HK-2 (cell line): ENCODE results near the gene SH3BP5L.

Experiments
- DNase-seq: peaks from one replicate; pipeline ENCODE4 v3.0.0-alpha.2; 2018; ENCODE audit not compliant: unreplicated experiment

Gene SH3BP5L

DNA sequence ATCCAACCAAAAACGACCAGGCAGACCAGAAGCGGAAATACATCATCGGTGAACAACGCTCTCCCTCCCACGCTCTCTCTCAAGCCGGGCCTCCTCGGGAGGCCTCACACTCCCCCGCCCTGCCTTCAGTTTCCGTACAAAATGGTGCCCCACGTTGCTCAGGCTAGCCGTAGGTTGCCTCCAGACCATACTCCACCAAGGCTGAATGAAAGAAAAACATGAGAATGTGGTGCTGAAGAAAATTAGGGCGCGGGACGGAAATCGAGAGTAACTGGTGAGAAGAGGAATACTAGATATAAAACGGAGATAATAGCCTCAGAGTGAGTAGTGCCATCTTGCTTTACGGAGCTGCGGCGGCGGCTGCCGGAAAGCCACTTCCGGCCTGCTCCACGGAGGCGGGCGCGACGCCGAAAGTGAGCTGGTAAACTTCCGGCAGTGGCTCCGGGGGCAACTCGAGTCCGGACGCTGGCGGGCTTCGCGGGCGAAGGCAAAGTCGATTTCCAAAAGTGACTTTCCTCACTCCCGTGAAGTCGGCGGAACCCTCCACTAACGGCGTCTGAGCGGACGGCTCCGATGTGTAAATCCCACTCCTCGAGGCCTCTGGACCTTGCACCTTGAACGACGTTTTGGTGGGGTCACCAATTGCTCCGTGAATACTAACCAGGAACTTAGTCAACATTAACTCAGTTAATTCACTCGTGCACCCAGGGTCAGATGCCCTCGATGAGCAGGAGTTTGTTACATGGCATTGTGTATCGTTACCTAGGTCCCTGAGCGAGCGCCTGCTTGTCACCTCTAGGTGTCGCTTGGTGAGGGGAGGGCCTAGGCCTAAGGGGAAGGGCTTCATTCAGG is at the start of gene SH3BP5L:
SH3BP5L (minus strand) TSS at position 7 of the 852 bp plus-strand sequence. CDS start 980 bp downstream, outside the sequence.
- DNase-seq: peak; percentile 93

DNA sequence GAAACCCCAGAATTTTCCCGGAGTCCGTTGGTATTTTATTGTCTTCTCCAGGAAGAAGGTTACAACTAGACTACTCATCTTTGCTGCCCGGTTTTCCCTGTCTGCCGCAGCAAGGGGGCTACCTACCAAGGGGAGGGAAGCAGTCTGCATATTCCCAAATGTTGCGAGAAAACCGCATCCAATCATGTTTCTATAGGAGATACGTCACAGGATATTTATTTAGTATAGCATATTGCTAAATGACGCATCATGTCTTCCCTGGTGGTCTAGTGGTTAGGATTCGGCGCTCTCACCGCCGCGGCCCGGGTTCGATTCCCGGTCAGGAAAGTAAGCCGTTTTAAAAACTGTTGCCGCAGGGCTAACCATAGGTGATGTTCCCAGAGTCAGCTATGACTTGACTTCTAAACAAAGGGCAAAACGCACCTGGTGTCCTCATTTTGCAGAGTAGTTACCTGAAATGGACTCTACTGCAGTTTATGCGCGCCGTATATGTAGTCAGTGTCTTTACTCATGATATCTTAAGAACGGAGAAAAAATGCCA is 48.3 kb upstream of the SH3BP5L start:
- peak; percentile 95 for DNase-seq

DNA sequence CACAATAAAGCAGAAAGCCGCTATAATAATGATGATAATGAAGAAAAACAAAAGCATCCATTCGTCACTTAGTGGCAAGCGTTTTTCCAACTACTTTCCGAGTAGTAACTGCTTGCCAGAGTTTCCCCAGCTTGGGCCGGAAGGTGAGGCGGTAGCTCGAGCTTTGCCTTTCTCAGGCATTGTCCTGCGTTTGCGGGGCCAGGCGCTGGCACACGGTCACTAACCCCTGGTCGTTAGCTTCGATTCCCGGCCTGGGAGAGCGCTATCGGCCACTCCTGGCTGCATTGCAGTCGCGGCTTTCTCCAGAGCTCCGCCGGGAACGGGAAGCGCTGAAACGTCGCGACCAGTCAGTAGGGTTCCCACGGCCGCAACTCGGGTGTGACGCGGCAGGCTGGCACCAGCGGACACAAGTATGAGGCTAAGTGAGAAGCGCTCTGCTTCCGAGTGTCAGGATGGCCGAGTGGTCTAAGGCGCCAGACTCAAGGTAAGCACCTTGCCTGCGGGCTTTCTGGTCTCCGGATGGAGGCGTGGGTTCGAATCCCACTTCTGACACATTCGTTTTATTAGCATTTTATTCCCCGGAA is 47.8 kb upstream of the SH3BP5L start:
- peak; percentile 100 for DNase-seq

DNA sequence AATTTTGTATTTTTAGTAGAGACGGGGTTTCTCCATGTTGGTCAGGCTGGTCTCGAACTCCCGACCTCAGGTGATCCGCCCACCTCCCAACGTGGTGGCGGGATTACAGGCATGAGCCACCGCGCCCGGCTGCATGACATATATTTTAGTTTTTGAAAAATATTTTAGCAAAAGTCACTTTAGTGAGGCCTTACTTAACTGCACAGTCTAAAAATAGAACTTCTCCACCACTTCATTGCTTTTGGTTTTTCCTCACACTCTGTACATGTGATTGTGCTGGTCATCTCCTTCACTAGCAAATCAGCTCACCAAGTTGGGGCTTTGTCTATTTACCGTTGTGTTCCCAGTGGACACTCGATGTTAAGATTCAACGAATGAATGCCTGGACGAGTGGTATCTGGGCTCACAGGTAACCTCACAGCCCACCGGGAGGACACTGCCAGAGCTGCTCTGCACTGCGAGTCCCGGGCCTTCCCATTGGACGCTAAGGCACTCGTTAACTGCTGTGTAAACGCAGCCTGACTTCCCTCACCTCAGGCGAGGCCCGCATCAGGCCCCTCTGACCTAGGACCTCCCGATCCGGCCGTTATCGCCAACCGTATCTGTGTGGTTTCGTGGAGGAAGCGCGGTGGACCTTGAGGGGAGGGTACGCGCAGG is 47.2 kb upstream of the SH3BP5L start:
- DNase-seq: peak; percentile 86

DNA sequence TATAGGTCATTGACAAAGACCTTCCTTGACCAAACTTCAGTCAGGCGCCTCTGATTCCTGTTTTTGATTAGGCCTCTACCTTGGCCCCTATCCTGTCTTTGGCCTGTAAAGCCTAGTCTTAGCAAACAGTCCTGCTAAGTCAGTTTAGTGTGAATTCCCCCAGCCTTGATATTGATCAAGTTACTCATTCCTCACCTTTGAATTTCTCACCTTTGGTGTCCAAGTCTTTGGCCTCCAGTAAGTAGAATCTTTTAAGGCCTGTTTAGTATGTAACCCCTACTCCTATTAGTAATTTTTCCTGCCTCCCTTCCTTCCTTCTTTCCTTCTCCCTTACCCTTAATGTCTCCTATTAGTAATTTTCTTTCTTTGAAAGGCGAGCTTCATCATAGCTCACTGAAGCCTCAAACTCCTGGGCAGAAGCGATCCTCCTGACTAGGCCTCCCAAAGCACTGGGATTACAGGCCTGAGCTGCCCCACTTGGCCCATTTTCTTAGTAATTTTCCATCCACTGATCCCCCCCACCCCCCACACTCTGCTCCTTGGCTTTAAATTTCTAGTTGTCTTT is 46.2 kb upstream of the SH3BP5L start:
- peak; percentile 39 for DNase-seq

DNA sequence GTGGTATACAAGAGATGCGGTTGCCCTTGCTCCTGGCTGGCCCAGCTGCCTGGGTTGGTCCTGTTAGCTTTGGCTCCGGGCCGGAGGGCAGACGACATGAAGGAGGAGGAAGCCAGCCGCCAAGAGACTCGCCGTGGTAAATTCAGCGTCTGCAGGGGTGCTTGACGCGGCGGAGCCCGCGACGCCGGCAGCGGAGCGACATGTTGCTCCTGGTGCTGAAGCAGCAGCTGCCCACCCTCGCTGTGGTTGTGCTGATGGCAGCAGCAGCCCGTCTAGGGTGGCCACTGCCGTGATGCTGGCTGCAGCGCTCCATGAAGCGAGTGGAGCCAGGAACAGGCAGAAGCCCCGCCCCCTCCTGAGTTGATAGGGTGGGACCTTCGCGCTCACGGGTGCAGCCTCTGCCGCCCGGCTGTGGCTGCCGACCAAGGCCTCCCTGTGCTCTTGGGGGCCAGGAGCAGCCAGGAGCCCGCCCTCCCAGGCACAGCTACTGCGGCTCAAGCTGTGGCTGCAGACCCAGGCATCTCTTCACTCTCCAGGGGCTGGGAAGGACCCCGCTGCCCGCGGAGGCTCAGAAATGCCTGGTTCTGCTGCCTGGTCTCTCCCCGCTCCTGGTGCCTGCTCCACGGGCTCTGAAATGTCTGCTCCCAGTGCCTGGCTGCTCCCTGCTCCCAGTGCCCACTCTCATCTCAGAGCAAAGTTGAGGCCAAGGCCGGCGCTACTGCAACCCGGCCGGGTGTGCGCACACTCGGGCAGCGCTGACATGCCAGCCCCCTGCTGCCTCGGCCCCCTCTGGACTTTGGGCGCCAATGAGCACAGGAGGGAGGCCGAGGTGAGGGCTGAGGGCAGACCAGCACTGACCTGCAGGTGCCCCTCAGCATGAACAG is 37.5 kb upstream of the SH3BP5L start:
- peak; percentile 78 for DNase-seq

DNA sequence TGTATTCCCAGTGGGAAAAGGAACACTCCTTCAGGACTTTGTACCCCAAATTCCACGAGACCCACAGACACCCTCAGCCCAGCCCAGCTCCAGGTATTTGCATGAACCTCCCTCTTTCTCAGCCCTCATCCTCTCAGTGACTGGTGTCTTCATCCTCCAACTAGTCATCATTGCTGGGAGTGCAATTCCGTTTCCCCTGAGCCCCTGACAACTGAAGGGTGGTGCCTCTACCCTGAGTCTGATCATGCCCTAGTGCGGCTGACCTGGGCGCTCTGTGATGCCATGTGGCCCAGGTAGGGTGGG is 36.9 kb upstream of the SH3BP5L start:
- no peak for DNase-seq

DNA sequence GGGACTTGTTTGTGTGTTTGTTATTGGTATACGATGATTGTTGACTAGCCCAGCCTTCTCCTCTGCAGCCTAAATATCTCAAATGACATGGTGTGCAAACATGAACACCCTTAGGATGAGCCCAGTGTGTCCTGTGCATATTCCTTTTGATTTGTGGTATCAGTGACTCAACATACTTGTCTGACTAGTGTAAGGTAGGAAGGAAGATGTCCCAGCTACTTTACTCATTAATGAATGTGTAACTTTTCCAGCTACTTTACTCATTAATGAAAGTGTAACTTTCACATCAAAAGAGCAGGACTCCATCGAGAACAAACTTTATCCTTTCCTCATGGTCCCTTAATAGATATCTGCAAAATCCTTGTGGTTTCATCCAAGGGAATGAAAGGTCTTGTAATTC is 35.9 kb upstream of the SH3BP5L start:
- DNase-seq: no peak

DNA sequence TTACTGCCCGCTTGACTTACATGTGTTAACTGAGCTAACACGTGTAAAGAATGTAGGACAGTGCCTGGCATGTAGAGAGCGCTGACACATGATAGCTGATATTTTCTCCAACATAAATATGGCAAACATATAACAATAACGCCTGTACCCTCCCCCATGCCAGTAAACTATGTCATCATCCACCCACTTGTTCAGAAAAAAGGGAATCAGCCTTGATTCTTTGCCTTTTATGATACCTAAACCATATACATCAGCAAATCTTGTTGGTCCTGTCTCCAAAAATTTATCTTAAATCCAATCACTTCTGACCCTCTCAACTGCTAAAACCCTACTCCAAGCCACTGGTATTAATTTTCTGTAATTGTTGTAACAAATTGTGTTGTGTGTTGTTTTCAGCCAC is 34.3 kb upstream of the SH3BP5L start:
- no peak for DNase-seq

DNA sequence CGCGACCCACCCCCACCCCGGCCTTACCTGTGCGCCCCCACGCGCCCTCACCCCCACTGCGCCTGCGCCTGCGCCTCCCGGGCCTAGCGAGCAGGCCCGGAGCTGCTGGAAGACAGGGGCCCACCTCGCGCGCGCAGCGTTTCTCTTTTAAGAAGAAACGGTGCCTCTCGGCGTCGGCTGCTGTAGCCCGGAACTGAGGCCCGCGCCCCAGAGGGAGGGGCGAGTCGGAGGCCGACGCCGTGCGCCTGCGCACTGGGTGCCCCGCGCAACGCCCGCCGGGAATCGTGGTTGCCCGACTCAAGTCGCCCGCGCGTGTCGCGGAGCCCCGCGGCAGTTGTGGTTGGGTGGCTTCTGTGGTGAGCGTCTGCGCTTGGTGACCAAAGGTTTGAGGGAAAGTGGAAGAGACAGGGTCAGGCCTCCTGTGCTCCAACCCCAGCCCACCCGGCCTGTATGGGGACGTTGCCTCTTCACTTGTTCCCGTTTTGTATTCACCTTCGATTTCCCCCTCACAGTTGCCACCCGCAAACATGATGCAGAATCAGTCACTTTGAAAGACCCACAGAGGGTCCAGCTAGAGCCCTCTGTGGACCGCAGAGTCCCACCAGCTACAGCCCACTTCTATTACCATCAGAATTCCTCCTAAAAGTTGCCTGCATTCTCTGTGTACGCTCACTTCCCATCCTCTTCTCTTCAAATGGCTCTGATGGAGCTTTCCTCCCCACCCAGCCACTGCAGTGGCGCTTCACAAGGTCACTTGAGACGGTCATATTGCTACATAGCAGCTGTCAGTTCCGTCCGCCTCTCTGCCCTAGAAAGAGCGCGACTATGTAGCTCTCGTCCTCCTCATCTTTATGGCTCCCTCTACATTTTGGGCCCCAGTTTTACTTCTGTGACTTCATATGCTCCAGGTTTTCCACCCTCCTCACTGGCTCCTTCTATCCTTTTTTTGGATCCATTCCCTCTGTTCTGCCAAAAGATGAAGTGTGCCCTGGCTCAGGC is 33.5 kb upstream of the SH3BP5L start, which contains the start of gene ZNF692:
ZNF692 (minus strand) TSS at position 195 of the 999 bp plus-strand sequence. CDS start 776 bp downstream, outside the sequence.
- peak; percentile 99 for DNase-seq

DNA sequence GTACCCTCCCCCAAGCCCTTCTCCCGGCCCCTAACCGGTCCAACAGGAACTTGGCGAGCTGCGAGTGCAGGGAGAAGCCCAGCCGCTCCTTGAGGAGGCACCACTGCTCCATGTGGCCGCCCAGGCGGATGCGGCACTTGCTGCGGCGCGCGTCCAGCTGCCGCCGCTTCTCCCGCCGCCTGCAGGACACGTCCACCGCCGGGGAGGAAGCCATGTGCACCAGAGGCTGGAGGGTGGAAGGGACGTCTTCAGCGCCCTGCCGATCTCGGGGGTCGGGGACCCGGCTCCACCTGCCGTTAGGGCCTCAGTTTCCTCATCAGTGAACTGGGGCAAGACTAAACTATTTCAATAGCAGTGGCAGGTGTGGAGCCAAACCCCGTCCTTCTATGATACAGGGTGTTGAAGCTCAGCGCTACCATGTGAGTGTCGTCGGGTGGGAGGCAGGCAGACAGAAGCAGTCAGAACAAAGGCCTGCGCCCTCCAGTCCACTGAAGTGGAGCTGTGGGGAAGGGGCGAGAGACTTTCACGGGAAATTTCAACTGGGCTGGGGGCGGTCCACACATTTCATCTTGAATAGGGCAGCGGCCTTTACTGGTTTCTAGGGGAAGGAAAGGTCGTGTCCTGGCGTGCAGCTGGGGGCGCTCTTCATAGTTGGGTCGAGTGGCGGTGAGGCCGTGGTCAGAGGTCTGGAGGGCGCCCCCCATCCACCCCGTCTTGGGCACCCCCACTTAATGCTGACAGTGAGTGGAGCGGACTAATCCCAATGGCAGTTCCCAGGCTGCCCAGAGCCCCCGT is 32.6 kb upstream of the SH3BP5L start:
- DNase-seq: peak; percentile 81

DNA sequence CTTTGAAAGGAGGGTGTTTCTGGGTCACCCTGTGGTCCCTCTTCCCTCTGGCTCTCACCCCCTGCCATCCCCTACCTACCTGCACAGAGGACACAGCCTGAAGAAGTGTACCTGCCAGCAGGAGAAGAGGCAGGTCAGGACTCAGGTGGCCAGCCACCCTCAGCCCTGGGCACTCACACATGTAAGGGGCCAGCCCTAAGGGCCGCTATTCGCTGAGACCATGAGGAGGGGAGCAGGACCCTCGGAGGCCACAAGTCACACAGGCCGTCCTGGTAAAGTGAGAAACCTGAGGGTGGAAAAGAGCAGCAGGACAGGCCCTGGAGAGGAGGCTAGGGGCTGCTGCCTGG is 32.0 kb upstream of the SH3BP5L start:
- DNase-seq: no peak

DNA sequence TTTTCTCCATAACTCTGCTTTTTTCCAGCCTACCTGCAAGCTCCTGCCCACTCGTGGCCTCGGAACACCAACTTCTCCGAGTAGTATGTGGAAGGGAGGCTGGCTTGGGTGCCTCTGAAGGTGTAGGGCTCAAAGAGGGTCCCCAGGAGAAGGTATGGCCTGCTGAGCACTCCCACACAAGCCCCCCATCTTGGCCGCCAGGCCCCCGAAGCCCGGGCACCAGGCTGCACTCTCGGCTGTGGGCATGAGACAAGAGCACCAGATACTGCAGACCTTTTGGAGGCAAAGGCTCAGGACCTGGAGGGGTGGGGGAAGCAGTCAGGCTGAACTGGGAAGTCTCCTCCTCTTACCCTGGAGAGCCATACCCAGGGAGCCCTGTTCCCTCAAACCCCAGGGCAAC is 31.5 kb upstream of the SH3BP5L start:
- no peak for DNase-seq

DNA sequence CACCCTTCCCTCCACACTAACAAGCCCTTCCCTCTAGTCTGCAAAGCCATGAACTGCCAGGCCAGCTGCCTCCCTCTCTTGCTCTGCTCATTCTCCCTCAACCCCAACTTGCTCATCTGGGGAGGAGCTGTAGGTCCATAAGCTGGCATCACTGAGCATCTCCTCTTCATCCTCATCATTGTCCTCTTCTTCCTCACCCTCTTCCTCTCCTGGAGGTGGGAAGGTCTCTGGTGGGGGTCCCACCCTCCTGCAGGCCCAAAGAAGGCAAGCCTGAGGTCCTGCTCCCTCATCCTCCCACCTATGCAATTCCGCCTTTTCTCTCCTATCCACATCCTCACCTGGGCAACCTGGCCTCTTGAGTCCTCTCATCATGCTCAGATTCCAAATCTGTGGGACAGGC is 30.5 kb upstream of the SH3BP5L start:
- DNase-seq: no peak

DNA sequence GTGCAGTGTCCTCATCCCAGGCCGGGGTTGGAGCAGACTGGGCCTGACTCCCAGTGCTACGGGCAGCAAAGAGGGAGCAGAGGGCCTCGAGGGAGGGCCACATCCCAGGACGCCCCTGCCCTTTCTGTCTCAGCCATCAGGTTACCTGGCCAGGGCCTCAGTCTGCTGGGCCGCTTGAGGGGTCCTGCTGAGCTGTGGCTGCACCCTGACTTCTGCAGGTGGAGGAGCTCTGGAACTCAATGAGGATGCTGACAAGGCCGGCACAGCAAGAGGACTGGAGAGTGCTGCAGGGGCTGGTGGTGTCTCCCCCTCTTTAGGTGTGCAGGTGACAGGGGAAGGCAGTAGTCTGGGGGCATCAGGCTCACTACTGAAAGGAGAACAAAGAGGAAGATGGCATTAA is 29.9 kb upstream of the SH3BP5L start:
- no peak for DNase-seq

DNA sequence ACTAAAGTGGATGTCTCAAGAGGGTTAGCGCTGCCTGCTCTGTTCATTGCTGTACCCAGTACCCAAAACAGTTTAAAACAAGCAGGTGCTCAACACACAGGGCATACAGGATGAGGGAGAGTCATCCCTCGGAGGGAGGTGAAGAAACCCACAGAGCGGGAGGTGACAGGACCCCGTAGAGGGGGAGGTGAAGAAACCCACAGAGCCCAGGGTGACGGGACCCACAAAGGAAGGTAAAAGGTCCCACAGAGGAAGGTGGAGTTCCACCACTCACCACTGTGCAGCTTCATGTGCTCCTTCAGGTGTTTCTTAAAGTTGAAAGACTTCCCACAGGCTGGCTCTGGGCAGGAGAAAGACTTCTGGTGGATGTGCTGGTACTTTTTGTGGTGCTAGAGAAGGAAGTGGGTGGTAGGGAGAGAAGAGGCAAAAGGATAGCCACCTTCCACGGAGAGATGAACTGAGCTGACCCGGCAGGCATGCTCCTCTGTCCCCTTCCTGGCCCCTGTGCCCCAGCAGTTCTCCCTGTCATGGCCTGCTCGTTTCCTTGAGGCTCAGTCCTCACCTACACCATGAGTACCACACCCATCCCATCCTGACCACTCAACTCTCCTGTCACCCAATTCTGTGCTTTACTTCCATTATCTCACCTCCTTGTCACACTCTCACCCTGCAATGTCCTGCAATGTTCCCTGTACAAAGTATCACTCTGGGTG is 28.1 kb upstream of the SH3BP5L start:
- DNase-seq: no peak

DNA sequence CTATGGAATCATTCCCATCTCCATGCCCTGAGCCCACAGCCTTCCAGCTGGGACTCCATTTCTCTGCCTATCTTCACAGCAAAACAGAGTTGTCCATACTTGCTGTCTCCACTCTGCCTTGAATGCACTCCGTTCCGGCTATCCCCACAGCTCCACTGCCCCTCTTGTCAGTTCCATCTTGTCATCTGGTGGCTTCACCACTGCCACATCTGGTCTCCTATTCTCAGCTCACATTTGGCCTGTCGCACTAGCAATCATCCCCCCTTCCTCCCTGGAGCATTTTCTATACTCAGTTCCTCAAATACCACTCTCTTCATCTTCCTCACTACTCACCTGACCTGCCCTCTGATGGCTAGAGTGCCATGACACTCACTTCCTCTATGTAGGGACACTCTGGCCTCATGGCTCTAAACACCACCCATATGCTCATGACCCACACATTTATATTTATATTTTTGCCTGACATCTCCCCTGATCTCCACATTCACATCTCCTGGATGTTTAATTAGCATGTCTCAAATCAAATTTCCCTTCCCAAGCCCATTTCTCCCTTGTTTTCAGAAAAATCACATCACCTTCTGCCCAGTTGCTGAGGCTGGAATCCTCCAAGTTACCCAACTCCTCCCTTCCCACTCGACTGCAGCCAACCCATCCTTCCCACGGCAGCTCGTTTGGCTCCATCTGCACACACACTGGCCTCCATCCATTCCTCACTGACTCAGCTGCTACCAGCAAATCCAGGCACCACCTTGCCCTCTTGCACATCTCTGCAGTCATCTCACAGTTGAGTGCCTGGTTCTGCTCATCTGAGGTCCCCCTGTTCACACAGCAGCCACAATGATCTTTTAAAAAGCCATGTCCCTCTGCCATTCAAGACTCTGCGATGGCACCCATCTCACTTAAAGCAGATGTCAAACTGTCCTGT is 27.0 kb upstream of the SH3BP5L start:
- no peak for DNase-seq

DNA sequence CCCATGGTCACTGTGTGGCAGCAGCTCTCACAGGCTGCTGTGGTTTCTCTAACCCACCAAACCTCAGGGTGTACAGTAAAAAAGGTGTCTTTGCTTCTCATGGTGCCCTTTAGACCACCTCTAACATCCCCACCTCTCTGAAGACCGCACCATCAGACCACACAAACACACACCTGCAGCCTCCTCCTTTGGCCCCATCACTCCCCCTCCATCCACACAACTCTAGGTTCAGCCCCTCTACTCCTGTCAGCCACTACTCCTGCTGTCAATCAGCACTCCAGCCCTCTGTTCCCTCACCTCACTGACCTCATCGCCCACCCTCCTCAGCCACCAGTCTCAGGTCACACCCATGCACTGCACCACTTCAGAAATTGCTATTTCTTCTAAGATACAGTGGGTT is 25.7 kb upstream of the SH3BP5L start:
- DNase-seq: no peak
